Astrocyte (in vitro differentiated cells and primary cell): Measurements from ENCODE around the gene PROSER2. TPM values are rescaled to one million over a fixed set of nuclear protein-coding genes. Genes with fewer than 3 reads are reported as not detected.
A peak's percentile ranks its signal among the peaks of the same experiment; 100 is the strongest.

Experiments used
- DNase-seq: peaks from one replicate; pipeline ENCODE4 v3.0.0-alpha.2; 2010; ENCODE audit warnings: low read depth
- FAIRE-seq: peaks from 2 replicates; lab custom pipeline; 2011; peaks lifted over from hg19 to GRCh38; lab: Jason Lieb, UNC
- H2AFZ ChIP-seq: 2 replicates; pipeline ENCODE4 v1.6.0; 2012; ENCODE audit warnings: low read depth, low read length, inconsistent platforms
- H3K27ac ChIP-seq: 2 replicates; pipeline ENCODE4 v1.5.1; 2011; ENCODE audit warnings: low read depth, low read length, inconsistent platforms
- H3K27me3 ChIP-seq: 2 replicates; pipeline ENCODE4 v1.6.0; 2011; ENCODE audit warnings: low read length, inconsistent platforms; ENCODE audit not compliant: insufficient read depth
- H3K36me3 ChIP-seq: 2 replicates; pipeline ENCODE4 v1.5.1; 2011; ENCODE audit warnings: low read length, inconsistent platforms; ENCODE audit not compliant: insufficient read depth
- H3K4me1 ChIP-seq: 2 replicates; pipeline ENCODE4 v1.5.1; 2011; ENCODE audit warnings: low read length, inconsistent platforms; ENCODE audit not compliant: insufficient read depth
- H3K4me2 ChIP-seq: 2 replicates; pipeline ENCODE4 v1.6.0; 2012; ENCODE audit warnings: low read length, inconsistent platforms
- H3K4me3 ChIP-seq: 2 replicates; pipeline ENCODE4 v1.5.1; 2011; ENCODE audit warnings: low read depth, mild to moderate bottlenecking, low read length, inconsistent platforms; ENCODE audit not compliant: insufficient read depth
- H3K79me2 ChIP-seq: 2 replicates; pipeline ENCODE4 v1.6.0; 2012; ENCODE audit warnings: mild to moderate bottlenecking, low read length, inconsistent platforms; ENCODE audit not compliant: insufficient read depth
- H3K9ac ChIP-seq: 2 replicates; pipeline ENCODE4 v1.6.0; 2012; ENCODE audit warnings: mild to moderate bottlenecking, low read length, inconsistent platforms
- H3K9me3 ChIP-seq: 2 replicates; pipeline ENCODE4 v1.5.1; 2012; ENCODE audit warnings: low read depth, mild to moderate bottlenecking, low read length, inconsistent platforms; ENCODE audit not compliant: insufficient read depth
- H4K20me1 ChIP-seq: 2 replicates; pipeline ENCODE4 v1.6.0; 2012; ENCODE audit warnings: low read length, inconsistent platforms; ENCODE audit not compliant: insufficient read depth
- H3K27ac Mint-ChIP-seq: one replicate; pipeline ENCODE4 v1.8.0; 2021; ENCODE audit warnings: mild to moderate bottlenecking, mixed read lengths; ENCODE audit not compliant: unreplicated experiment
- H3K27me3 Mint-ChIP-seq: one replicate; pipeline ENCODE4 v1.8.0; 2021; ENCODE audit warnings: low read depth, mixed read lengths; ENCODE audit not compliant: unreplicated experiment
- H3K36me3 Mint-ChIP-seq: one replicate; pipeline ENCODE4 v1.8.0; 2021; ENCODE audit warnings: low read depth, mixed read lengths; ENCODE audit not compliant: unreplicated experiment
- H3K4me1 Mint-ChIP-seq: one replicate; pipeline ENCODE4 v1.8.0; 2021; ENCODE audit warnings: low read depth, mixed read lengths; ENCODE audit not compliant: unreplicated experiment
- H3K4me3 Mint-ChIP-seq: one replicate; pipeline ENCODE4 v1.8.0; 2021; ENCODE audit warnings: mild to moderate bottlenecking, moderate library complexity, mixed read lengths; ENCODE audit not compliant: unreplicated experiment
- H3K9me3 Mint-ChIP-seq: one replicate; pipeline ENCODE4 v1.8.0; 2021; ENCODE audit warnings: mild to moderate bottlenecking, mixed read lengths; ENCODE audit not compliant: unreplicated experiment
- CTCF ChIP-seq: IDR thresholded peaks from 2 replicates; pipeline ENCODE4 v1.5.1; 2011; ENCODE audit warnings: low read depth, mild to moderate bottlenecking, inconsistent platforms, low read length, moderate library complexity; ENCODE audit not compliant: insufficient read depth
- EZH2 ChIP-seq: IDR thresholded peaks from 2 replicates; pipeline ENCODE4 v1.6.1; 2012; ENCODE audit warnings: mild to moderate bottlenecking, low read length, inconsistent platforms; ENCODE audit not compliant: insufficient read depth
- total RNA-seq: library from RNA; stranded (reverse); gene quantifications from 2 replicates; pipeline ENCODE4 v1.2.1, GENCODE V29; 2021

PROSER2 gene
- total RNA-seq, 1 donor from 2014 or later, result 12.1 TPM

- TF ChIP-seq CTCF, result no peak
- TF ChIP-seq EZH2, result no peak
- H3K9me3 ChIP-seq, result no peaks in the 10 kb centered on the region
- H3K9me3 Mint-ChIP-seq, result no peaks in the 10 kb centered on the region
- H3K4me3 Mint-ChIP-seq, result no peak overlapping the region
- no peaks in the 10 kb centered on the region for H4K20me1 ChIP-seq
- H3K36me3 ChIP-seq, result no peaks in the 10 kb centered on the region
- H3K9ac ChIP-seq, result no peak overlapping the region
- no peak overlapping the region for H2AFZ ChIP-seq
- H3K27me3 ChIP-seq, result no peaks in the 10 kb centered on the region
- no peak for DNase-seq
- H3K4me1 ChIP-seq, result peaks cover 10% of the 10 kb centered on the region
- H3K27me3 Mint-ChIP-seq, result no peaks in the 10 kb centered on the region
- peaks cover 17% of the 10 kb centered on the region for H3K4me1 Mint-ChIP-seq
- no peak for FAIRE-seq
- no peaks in the 10 kb centered on the region for H3K79me2 ChIP-seq
- H3K27ac ChIP-seq, result no peak overlapping the region
- no peaks in the 10 kb centered on the region for H3K36me3 Mint-ChIP-seq
- no peak overlapping the region for H3K4me2 ChIP-seq
- no peak overlapping the region for H3K27ac Mint-ChIP-seq
- no peak overlapping the region for H3K4me3 ChIP-seq
Measured at GRCh38 chr10:11902646-11903045, 79.5 kb downstream of the PROSER2 start.

DNA sequence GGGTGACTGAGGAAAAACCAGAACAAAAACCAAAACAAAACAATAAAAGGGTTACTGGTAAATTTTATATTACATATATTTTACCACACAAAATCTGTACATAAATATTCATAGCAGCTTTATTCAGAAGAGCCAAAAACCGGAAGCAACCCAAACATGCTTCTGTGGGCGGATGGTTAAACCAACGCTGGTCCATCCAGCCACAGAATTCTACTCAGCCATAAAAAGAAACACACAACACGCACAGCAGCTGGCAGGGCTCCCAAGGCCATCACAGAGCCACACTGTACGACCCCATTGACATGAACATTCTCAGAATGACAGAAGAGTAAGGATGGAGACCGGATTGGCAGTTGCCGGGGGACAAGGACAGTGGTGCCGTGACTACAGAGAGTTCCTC, 83.6 kb downstream of the PROSER2 start:
- H4K20me1 ChIP-seq, result no peaks in the 10 kb centered on the region
- H3K27ac ChIP-seq, result no peak overlapping the region
- Mint-ChIP-seq H3K9me3 (no peaks in the 10 kb centered on the region), H3K27ac (peak overlapping the region; percentile 3), H3K4me1 (peaks cover 7% of the 10 kb centered on the region), H3K36me3 (no peaks in the 10 kb centered on the region), H3K4me3 (no peak overlapping the region), H3K27me3 (peaks cover 11% of the 10 kb centered on the region)
- FAIRE-seq (no peak), DNase-seq (no peak)
- no peaks in the 10 kb centered on the region for H3K9me3 ChIP-seq
- H3K9ac ChIP-seq, result no peak overlapping the region
- H3K27me3 ChIP-seq, result no peaks in the 10 kb centered on the region
- no peak overlapping the region for H3K4me3 ChIP-seq
- no peak overlapping the region for H3K4me2 ChIP-seq
- H3K4me1 ChIP-seq, result no peaks in the 10 kb centered on the region
- H3K36me3 ChIP-seq, result no peaks in the 10 kb centered on the region
- H2AFZ ChIP-seq, result no peak overlapping the region
- H3K79me2 ChIP-seq, result no peaks in the 10 kb centered on the region
- TF ChIP-seq CTCF, result no peak
- no peak for TF ChIP-seq EZH2

GRCh38 chr10:11907914-11908313, 84.8 kb downstream of the PROSER2 start:
- Histone ChIP-seq H3K79me2 (no peaks in the 10 kb centered on the region), H3K9ac (no peak overlapping the region), H2AFZ (no peak overlapping the region), H3K4me3 (no peak overlapping the region), H3K4me1 (no peaks in the 10 kb centered on the region), H3K27me3 (no peaks in the 10 kb centered on the region), H4K20me1 (no peaks in the 10 kb centered on the region), H3K9me3 (no peaks in the 10 kb centered on the region), H3K27ac (no peak overlapping the region), H3K36me3 (no peaks in the 10 kb centered on the region), H3K4me2 (no peak overlapping the region)
- TF ChIP-seq EZH2 (no peak), CTCF (no peak)
- Mint-ChIP-seq H3K27me3 (peaks cover 15% of the 10 kb centered on the region), H3K36me3 (no peaks in the 10 kb centered on the region), H3K4me3 (no peak overlapping the region), H3K9me3 (no peaks in the 10 kb centered on the region), H3K27ac (no peak overlapping the region), H3K4me1 (no peaks in the 10 kb centered on the region)
- DNase-seq (no peak), FAIRE-seq (no peak)
